H1 (cell line): ENCODE data around the gene SSTR5. TPM values are rescaled to one million over a fixed set of nuclear protein-coding genes. Genes with fewer than 3 reads are reported as not detected.

ENCODE experiments used
- ATF3 ChIP-seq: IDR thresholded peaks from 2 replicates; pipeline ENCODE4 v1.6.1; 2011; ENCODE audit warnings: low read depth, mild to moderate bottlenecking, low read length; ENCODE audit not compliant: insufficient read depth
- BACH1 ChIP-seq: IDR thresholded peaks from 2 replicates; pipeline ENCODE4 v1.6.1; 2012; ENCODE audit warnings: low read length, improper control_type of control experiment
- BRCA1 ChIP-seq: IDR thresholded peaks from 2 replicates; pipeline ENCODE4 v1.6.1; 2012; ENCODE audit warnings: low read depth, low read length, improper control_type of control experiment
- CBX5 ChIP-seq: fragments of 300-800, 300-1000 bp; sonication (generic); IDR thresholded peaks from 2 replicates; pipeline ENCODE4 v1.7.1; 2016; ENCODE audit warnings: antibody characterized with exemption, low read length, low read depth
- EGR1 ChIP-seq: IDR thresholded peaks from 2 replicates; pipeline ENCODE4 v1.6.1; 2011; ENCODE audit warnings: low read depth, low read length, borderline replicate concordance
- HDAC2 ChIP-seq, 2 experiments: fragments of 300-600 bp in 1 of 2; sonication (generic) in 1 of 2; IDR thresholded peaks; 2 replicates each; pipeline ENCODE4 v1.6.1; 2011 to 2012; ENCODE audit warnings: low read depth in 2 of 2, low read length in 2 of 2, mild to moderate bottlenecking in 2 of 2, moderate library complexity in 2 of 2, borderline replicate concordance in 1 of 2, inconsistent platforms in 1 of 2
- PHF8 ChIP-seq: fragments of 200-600 bp; sonication (generic); conservative IDR thresholded peaks from 2 replicates; pipeline ENCODE4 v1.7.1; 2012; ENCODE audit warnings: low read depth, mild to moderate bottlenecking, inconsistent platforms, low read length, moderate library complexity
- RFX5 ChIP-seq: IDR thresholded peaks from 2 replicates; pipeline ENCODE4 v1.6.1; 2011; ENCODE audit warnings: low read depth, low read length, improper control_type of control experiment, borderline replicate concordance
- SIN3A ChIP-seq, 2 experiments: IDR thresholded peaks in 1 of 2; conservative IDR thresholded peaks in 1 of 2; 2 replicates each; pipeline ENCODE4 v1.6.1; 2011 to 2012; ENCODE audit warnings: low read length in 2 of 2, improper control_type of control experiment in 1 of 2, low read depth in 1 of 2, mild to moderate bottlenecking in 1 of 2
- SIX5 ChIP-seq: IDR thresholded peaks from 2 replicates; pipeline ENCODE4 v1.6.1; 2011; ENCODE audit warnings: mild to moderate bottlenecking, low read depth, low read length
- polyA plus RNA-seq, 7 experiments: library from polyadenylated mRNA; depleted of rRNA in 3 of 7; stranded (reverse) in 5 of 7; unstranded in 2 of 7; fragments of >200 nt in 5 of 7; fragments of 200-250 nt in 2 of 7; gene quantifications; 1 replicate in 5 of 7; 2 replicates in 1 of 7; 4 replicates in 1 of 7; pipeline versions ENCODE4 v1.2.1 to v1.2.3, GENCODE V29; 2011 to 2013; ENCODE audit warnings: missing spikeins in 2 of 7, mixed read lengths in 2 of 7
- total RNA-seq: library from RNA; stranded (reverse); fragmentation: NEBNext Ultra II Directional; extraction: Animal tissue kit (Norgen Biotek cat#: 25700); gene quantifications from 2 replicates; pipeline ENCODE4 v1.2.1, GENCODE V29; 2021

Gene SSTR5
- total and polyA plus RNA-seq, 2 of the 8 experiments (the other 6 are each of a cell fraction or from before 2014, with no cell fraction given) = 0.56 to 0.60 TPM

- TF ChIP-seq HDAC2 (IDR thresholded peaks at IDR 0.05; ENCODE audit: borderline replicate concordance in 1 of 2, low read depth in 2 of 2, low read length in 2 of 2) (no peak), PHF8 (no peak), CBX5 (no peak), SIN3A (conservative IDR thresholded peaks at IDR 0.05 in 1 of 2, IDR thresholded peaks at IDR 0.05 in 1 of 2; ENCODE audit: low read depth in 1 of 2, low read length in 2 of 2) (no peak), BACH1 (no peak), SIX5 (no peak), RFX5 (no peak), BRCA1 (no peak), EGR1 (no peak), ATF3 (no peak)
Measured at GRCh38 chr16:1082266-1082951, 9.9 kb downstream of the SSTR5 start (continued).
